Endothelial cell (in vitro differentiated cells): ENCODE measurements around the gene CHMP4B. TPM values are rescaled to one million over a fixed set of nuclear protein-coding genes. Genes with fewer than 3 reads are reported as not detected.

ENCODE experiments used
- DNase-seq: peaks from one replicate; pipeline ENCODE4 v3.0.0; 2021; ENCODE audit warnings: low spot score
- H3K27ac Mint-ChIP-seq: one replicate; pipeline ENCODE4 v1.8.0; 2021; ENCODE audit warnings: mixed read lengths, inconsistent platforms; ENCODE audit not compliant: unreplicated experiment
- H3K27me3 Mint-ChIP-seq: one replicate; pipeline ENCODE4 v1.8.0; 2021; ENCODE audit warnings: mild to moderate bottlenecking, moderate library complexity, mixed read lengths, inconsistent platforms; ENCODE audit not compliant: unreplicated experiment
- H3K36me3 Mint-ChIP-seq: one replicate; pipeline ENCODE4 v1.8.0; 2021; ENCODE audit warnings: mild to moderate bottlenecking, low read depth, mixed read lengths, inconsistent platforms; ENCODE audit not compliant: unreplicated experiment
- H3K4me1 Mint-ChIP-seq: one replicate; pipeline ENCODE4 v1.8.0; 2021; ENCODE audit warnings: mild to moderate bottlenecking, mixed read lengths, inconsistent platforms; ENCODE audit not compliant: unreplicated experiment
- H3K4me3 Mint-ChIP-seq: one replicate; pipeline ENCODE4 v1.8.0; 2021; ENCODE audit warnings: mild to moderate bottlenecking, mixed read lengths, inconsistent platforms; ENCODE audit not compliant: unreplicated experiment
- H3K9me3 Mint-ChIP-seq: one replicate; pipeline ENCODE4 v1.8.0; 2021; ENCODE audit warnings: mixed read lengths, inconsistent platforms; ENCODE audit not compliant: unreplicated experiment
- total RNA-seq: library from RNA; stranded (reverse); fragmentation: NEBNext Ultra II Directional; extraction: Animal tissue kit (Norgen Biotek cat#: 25700); gene quantifications from one replicate; pipeline ENCODE4 v1.2.1, GENCODE V29; 2021; ENCODE audit not compliant: unreplicated experiment
- TF ChIP-seq, protein P1 (sequence below): fragments of 200-600 bp; sonication (generic); IDR thresholded peaks from one replicate; pipeline ENCODE4 v1.5.0; 2021; ENCODE audit warnings: antibody characterized with exemption; ENCODE audit not compliant: unreplicated experiment

Gene CHMP4B
- total RNA-seq, 1 donor from 2014 or later = 117 TPM

DNA sequence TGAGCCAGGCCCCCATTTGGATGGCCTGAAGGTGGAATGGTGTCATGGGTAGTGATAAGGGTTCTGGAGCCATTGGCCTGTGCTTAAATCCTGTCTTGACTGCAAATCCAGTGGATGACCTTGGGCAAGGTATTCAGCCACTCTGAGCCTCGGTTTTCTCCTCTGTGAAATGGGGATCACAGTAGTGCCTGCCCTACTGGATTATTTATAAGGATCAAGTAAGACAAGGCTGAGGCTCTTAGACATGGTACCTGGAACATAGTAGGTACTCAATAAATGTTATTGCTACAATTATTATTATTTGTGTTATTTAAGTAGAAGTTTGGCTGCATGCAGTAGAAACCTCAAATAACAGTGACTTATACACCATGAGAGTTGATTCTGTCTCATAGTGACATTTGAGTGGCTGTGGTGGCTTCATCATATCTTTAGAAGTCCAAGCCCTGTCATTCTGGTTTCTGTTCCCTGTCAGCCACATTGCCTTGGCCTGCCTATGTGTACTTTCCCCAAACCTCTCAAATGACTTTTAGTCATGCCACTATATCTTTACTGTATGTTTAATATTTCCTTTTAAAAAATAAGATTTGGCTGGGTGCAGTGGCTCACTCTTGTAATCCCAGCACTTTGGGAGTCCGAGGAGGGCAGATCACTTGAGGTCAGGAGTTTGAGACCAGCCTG lies 37.6 kb upstream of the CHMP4B start:
- H3K27me3 Mint-ChIP-seq = no peaks in the 10 kb centered on the region
- no peaks in the 10 kb centered on the region for H3K9me3 Mint-ChIP-seq
- H3K27ac Mint-ChIP-seq = no peak overlapping the region
- H3K4me3 Mint-ChIP-seq = no peak overlapping the region
- TF ChIP-seq, protein P1, sequence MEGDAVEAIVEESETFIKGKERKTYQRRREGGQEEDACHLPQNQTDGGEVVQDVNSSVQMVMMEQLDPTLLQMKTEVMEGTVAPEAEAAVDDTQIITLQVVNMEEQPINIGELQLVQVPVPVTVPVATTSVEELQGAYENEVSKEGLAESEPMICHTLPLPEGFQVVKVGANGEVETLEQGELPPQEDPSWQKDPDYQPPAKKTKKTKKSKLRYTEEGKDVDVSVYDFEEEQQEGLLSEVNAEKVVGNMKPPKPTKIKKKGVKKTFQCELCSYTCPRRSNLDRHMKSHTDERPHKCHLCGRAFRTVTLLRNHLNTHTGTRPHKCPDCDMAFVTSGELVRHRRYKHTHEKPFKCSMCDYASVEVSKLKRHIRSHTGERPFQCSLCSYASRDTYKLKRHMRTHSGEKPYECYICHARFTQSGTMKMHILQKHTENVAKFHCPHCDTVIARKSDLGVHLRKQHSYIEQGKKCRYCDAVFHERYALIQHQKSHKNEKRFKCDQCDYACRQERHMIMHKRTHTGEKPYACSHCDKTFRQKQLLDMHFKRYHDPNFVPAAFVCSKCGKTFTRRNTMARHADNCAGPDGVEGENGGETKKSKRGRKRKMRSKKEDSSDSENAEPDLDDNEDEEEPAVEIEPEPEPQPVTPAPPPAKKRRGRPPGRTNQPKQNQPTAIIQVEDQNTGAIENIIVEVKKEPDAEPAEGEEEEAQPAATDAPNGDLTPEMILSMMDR = no peak
- no peaks in the 10 kb centered on the region for H3K4me1 Mint-ChIP-seq
- DNase-seq = no peak
- H3K36me3 Mint-ChIP-seq = peaks cover 7% of the 10 kb centered on the region

DNA sequence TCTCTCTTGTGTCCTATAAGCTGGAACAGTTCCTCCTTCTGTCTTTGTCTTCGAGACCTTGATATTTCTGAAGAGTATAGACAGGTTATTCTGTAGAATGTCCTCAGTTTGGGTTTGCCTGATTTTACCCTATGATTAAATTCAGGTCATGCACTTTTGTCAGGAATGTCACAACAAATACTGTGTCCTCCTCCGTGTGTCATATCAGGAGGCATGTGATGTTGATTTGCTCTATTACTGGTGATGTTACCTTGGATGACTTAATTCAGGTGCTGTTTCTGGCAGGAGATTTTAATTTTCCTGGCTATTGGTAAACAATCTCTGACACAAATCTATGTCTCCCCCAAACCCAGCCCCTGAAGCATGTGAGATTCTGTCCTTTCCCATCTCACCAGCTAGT lies 33.3 kb upstream of the CHMP4B start:
- TF ChIP-seq, protein P1 = no peak
- no peak overlapping the region for H3K4me3 Mint-ChIP-seq

DNA sequence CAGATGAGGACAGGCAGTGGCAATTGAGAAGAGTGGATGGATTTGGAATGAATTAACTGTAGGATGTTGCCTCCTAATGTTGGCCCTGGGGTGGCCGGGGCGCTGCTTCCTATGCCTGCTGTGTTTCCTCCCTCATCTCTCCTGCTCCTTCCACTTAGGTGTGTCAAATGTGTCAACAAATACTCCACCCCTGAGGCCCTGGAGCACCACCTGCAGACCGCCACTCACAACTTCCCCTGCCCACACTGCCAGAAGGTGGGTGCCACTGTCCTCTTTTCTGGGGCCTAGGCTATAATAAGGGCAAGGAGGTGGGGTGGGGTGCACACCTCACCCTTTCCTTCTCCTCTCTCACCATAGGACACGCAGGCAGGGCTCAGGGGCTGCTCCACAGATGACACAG lies 30.0 kb upstream of the CHMP4B start:
- no peak overlapping the region for H3K4me3 Mint-ChIP-seq
- no peak for DNase-seq
- H3K27ac Mint-ChIP-seq = no peak overlapping the region
- TF ChIP-seq, protein P1 = no peak
- peaks cover 2% of the 10 kb centered on the region for H3K27me3 Mint-ChIP-seq
- peaks cover 7% of the 10 kb centered on the region for H3K36me3 Mint-ChIP-seq
- no peaks in the 10 kb centered on the region for H3K4me1 Mint-ChIP-seq
- H3K9me3 Mint-ChIP-seq = no peaks in the 10 kb centered on the region

More for the DNA sequence above, 33.3 kb upstream of the CHMP4B start:
- peaks cover 2% of the 10 kb centered on the region for H3K27me3 Mint-ChIP-seq
- H3K27ac Mint-ChIP-seq = no peak overlapping the region
- H3K4me1 Mint-ChIP-seq = no peaks in the 10 kb centered on the region
- peaks cover 10% of the 10 kb centered on the region for H3K36me3 Mint-ChIP-seq
- H3K9me3 Mint-ChIP-seq = no peaks in the 10 kb centered on the region
- DNase-seq = no peak

DNA sequence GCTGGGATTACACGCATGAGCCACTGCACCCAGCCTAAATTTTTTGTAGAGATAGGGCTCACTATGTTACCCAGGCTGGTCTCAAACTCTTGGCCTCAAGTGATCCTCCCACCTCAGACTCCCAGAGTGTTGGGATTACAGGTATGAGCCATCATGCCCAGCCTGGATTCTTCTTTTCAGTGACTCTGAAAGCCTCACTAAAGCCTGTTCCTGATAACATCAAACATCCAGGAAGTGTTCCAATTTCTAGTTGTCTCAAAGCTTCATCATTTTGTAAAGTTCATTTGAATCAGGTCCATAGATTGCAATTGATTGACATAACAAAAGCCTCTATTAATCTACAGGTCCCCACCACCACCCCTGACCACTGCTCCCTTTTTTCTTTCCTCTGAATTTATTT lies 29.2 kb upstream of the CHMP4B start:
- peaks cover 2% of the 10 kb centered on the region for H3K27me3 Mint-ChIP-seq
- H3K36me3 Mint-ChIP-seq = peaks cover 7% of the 10 kb centered on the region
- H3K9me3 Mint-ChIP-seq = no peaks in the 10 kb centered on the region
- TF ChIP-seq, protein P1 = no peak
- H3K4me3 Mint-ChIP-seq = no peak overlapping the region
- DNase-seq = no peak
- peaks cover under 1% of the 10 kb centered on the region for H3K4me1 Mint-ChIP-seq
- no peak overlapping the region for H3K27ac Mint-ChIP-seq

GRCh38 chr20:33783256-33783655 lies 27.9 kb upstream of the CHMP4B start:
- TF ChIP-seq, protein P1 = no peak
- no peaks in the 10 kb centered on the region for H3K9me3 Mint-ChIP-seq
- peaks cover 7% of the 10 kb centered on the region for H3K36me3 Mint-ChIP-seq
- peaks cover 2% of the 10 kb centered on the region for H3K27me3 Mint-ChIP-seq
- no peak for DNase-seq
- peaks cover 10% of the 10 kb centered on the region for H3K4me1 Mint-ChIP-seq
- H3K4me3 Mint-ChIP-seq = no peak overlapping the region
- H3K27ac Mint-ChIP-seq = no peak overlapping the region
